H1 (cell line): ENCODE results near the gene NR2F2. TPM values are rescaled to one million over a fixed set of nuclear protein-coding genes. Genes with fewer than 3 reads are reported as not detected.

Experiments used
- CBX8 ChIP-seq: fragments of 300-800, 300-1000 bp; sonication (generic); IDR thresholded peaks from 2 replicates; pipeline ENCODE4 v1.7.1; 2016; ENCODE audit warnings: low read depth, low read length, borderline replicate concordance
- CEBPB ChIP-seq: IDR thresholded peaks from 2 replicates; pipeline ENCODE4 v1.6.1; 2012; ENCODE audit warnings: low read depth, low read length
- CHD7 ChIP-seq: fragments of 300-600 bp; sonication (generic); IDR thresholded peaks from 2 replicates; pipeline ENCODE4 v1.7.1; 2012; ENCODE audit warnings: low read length, moderate library complexity, mild to moderate bottlenecking, inconsistent platforms; ENCODE audit not compliant: insufficient replicate concordance
- KDM1A ChIP-seq: fragments of 200-600, 300-600 bp; sonication (generic); IDR thresholded peaks from 2 replicates; pipeline ENCODE4 v1.7.1; 2016; ENCODE audit warnings: mild to moderate bottlenecking, low read length, borderline replicate concordance
- MAFK ChIP-seq: IDR thresholded peaks from 2 replicates; pipeline ENCODE4 v1.6.1; 2012; ENCODE audit warnings: low read depth, mild to moderate bottlenecking, improper control_type of control experiment, low read length
- NANOG ChIP-seq: IDR thresholded peaks from 2 replicates; pipeline ENCODE4 v1.6.1; 2011; ENCODE audit warnings: low read length, low read depth, mild to moderate bottlenecking, inconsistent platforms; ENCODE audit not compliant: insufficient read depth, poor library complexity, severe bottlenecking
- SP1 ChIP-seq: IDR thresholded peaks from 2 replicates; pipeline ENCODE4 v1.6.1; 2011; ENCODE audit warnings: low read depth, low read length
- polyA plus RNA-seq, 7 experiments: library from polyadenylated mRNA; depleted of rRNA in 3 of 7; stranded (reverse) in 5 of 7; unstranded in 2 of 7; fragments of >200 nt in 5 of 7; fragments of 200-250 nt in 2 of 7; gene quantifications; 1 replicate in 5 of 7; 2 replicates in 1 of 7; 4 replicates in 1 of 7; pipeline versions ENCODE4 v1.2.1 to v1.2.3, GENCODE V29; 2011 to 2013; ENCODE audit warnings: missing spikeins in 2 of 7, mixed read lengths in 2 of 7
- total RNA-seq: library from RNA; stranded (reverse); fragmentation: NEBNext Ultra II Directional; extraction: Animal tissue kit (Norgen Biotek cat#: 25700); gene quantifications from 2 replicates; pipeline ENCODE4 v1.2.1, GENCODE V29; 2021

Gene NR2F2
- total and polyA plus RNA-seq, 2 of the 8 experiments (the other 6 are each of a cell fraction or from before 2014, with no cell fraction given), result 0.03 TPM; not detected in 1

- TF ChIP-seq CHD7 (no peak), KDM1A (no peak), CEBPB (no peak), CBX8 (no peak), NANOG (no peak), MAFK (no peak), SP1 (no peak)
Measured at GRCh38 chr15:96303503-96304056, 26.9 kb upstream of the NR2F2 start (continued).
